Astrocyte of the spinal cord (primary cell): ENCODE measurements around the gene R3HDM2.

Source experiments
- DNase-seq: peaks from one replicate; pipeline ENCODE4 v3.0.0; 2011; ENCODE audit warnings: low read depth, low spot score
- H3K4me3 ChIP-seq: 2 replicates; pipeline ENCODE4 v1.5.1; 2011; ENCODE audit warnings: low read depth, mild to moderate bottlenecking, low read length, moderate library complexity
- in situ Hi-C: cut with HindIII; loops from 2 replicates; pipeline ENCODE4 v1.10.0; 2017; ENCODE audit warnings: low sequenced_read_pairs
- TF ChIP-seq, protein P1 (sequence below): IDR thresholded peaks from 2 replicates; pipeline ENCODE4 v1.5.1; 2012; ENCODE audit warnings: low read depth, mild to moderate bottlenecking, low read length, inconsistent platforms

The R3HDM2 gene

GRCh38 chr12:57235017-57235727, 195.7 kb downstream of the R3HDM2 start:
- no peak overlapping the region for H3K4me3 ChIP-seq
- DNase-seq: peak; percentile 70
- in situ Hi-C loops: no loop called here
- TF ChIP-seq, protein P1, sequence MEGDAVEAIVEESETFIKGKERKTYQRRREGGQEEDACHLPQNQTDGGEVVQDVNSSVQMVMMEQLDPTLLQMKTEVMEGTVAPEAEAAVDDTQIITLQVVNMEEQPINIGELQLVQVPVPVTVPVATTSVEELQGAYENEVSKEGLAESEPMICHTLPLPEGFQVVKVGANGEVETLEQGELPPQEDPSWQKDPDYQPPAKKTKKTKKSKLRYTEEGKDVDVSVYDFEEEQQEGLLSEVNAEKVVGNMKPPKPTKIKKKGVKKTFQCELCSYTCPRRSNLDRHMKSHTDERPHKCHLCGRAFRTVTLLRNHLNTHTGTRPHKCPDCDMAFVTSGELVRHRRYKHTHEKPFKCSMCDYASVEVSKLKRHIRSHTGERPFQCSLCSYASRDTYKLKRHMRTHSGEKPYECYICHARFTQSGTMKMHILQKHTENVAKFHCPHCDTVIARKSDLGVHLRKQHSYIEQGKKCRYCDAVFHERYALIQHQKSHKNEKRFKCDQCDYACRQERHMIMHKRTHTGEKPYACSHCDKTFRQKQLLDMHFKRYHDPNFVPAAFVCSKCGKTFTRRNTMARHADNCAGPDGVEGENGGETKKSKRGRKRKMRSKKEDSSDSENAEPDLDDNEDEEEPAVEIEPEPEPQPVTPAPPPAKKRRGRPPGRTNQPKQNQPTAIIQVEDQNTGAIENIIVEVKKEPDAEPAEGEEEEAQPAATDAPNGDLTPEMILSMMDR: no peak

DNA sequence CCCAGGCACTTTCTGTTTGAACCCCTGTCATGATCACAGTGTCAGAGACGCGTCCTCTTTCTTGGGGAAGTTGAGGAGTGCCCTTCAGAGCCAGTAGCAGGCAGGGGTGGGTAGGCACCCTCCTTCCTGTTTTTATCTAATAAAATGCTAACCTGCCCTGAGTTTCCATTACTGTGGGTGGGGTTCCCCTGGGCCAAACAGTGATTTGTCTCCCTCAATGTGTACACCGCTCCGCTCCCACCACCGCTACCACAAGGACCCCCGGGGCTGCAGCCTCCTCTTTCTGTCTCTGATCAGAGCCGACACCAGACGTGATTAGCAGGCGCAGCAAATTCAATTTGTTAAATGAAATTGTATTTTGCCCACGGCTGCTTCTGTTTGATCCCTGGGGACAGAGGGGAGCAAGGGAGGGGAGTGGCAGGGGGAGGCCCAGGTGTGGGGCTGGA, 196.2 kb downstream of the R3HDM2 start:
- TF ChIP-seq, protein P1: no peak
- no peak for DNase-seq
- H3K4me3 ChIP-seq: no peak overlapping the region
- in situ Hi-C loops: no loop called here

DNA sequence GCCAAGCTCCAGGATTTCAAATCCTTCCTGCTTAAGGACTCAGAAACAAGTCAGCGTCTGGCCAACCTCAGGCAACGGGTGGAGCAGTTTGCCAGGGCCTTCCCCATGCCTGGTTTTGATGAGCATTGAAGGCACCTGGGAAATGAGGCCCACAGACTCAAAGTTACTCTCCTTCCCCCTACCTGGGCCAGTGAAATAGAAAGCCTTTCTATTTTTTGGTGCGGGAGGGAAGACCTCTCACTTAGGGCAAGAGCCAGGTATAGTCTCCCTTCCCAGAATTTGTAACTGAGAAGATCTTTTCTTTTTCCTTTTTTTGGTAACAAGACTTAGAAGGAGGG, 196.6 kb downstream of the R3HDM2 start:
- in situ Hi-C loops: no loop called here
- no peak overlapping the region for H3K4me3 ChIP-seq
- DNase-seq: no peak
- TF ChIP-seq, protein P1: no peak

DNA sequence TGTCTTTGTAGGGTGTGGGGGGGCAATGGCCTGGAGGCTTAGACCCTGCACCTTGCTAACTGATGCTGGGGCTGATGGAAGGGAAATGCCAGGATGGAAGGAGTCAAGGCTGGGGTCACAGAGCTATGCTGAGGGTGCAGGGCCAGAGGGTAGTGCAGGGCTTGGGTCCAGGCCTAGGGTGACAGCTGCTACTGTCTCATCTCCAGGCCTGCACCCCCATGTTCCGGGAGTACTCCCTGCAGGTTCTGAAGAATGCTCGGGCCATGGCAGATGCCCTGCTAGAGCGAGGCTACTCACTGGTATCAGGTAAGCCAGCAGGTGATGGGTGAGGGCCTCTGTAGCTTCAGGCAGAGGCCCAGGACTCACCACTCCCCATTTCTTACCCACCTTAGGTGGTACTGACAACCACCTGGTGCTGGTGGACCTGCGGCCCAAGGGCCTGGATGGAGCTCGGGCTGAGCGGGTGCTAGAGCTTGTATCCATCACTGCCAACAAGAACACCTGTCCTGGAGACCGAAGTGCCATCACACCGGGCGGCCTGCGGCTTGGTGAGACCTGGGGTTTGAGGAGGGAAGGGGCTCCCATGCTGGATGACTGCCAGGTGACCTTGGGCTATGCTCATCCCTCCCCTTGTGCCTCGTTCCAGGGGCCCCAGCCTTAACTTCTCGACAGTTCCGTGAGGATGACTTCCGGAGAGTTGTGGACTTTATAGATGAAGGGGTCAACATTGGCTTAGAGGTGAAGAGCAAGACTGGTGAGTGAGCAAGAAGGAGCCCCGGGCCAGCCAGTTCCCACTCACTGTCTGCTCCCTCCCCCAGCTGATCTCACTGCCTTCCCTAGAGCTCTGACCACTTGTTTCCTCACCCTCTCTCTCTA, 197.2 kb downstream of the R3HDM2 start:
- peak; percentile 42 for DNase-seq
- no peak overlapping the region for H3K4me3 ChIP-seq
- TF ChIP-seq, protein P1: no peak
- in situ Hi-C loops: no loop called here

DNA sequence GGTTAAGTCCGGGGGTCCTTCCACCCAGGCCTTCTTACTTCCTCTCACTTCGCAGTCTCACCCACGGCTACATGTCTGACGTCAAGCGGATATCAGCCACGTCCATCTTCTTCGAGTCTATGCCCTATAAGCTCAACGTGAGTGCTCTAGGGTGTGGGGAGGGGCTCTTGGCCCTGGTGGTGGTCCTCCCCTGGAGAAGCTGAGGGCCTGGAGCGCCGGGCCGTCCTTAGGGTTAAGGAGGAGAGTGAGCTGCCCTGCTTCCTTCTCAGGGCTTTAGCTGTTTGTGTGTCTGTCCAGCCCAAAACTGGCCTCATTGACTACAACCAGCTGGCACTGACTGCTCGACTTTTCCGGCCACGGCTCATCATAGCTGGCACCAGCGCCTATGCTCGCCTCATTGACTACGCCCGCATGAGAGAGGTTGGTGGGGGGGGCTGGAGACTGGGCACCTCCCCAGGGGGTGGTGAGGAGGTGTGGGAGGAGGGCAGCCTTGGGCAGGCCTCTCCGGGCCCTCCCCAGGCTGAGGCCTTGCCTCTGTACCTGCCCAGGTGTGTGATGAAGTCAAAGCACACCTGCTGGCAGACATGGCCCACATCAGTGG, 198.6 kb downstream of the R3HDM2 start:
- no peak for DNase-seq
- TF ChIP-seq, protein P1: no peak
- in situ Hi-C loops: no loop called here
- no peak overlapping the region for H3K4me3 ChIP-seq

GRCh38 chr12:57231276-57232021, 199.4 kb downstream of the R3HDM2 start:
- in situ Hi-C loops: no loop called here
- DNase-seq: no peak
- peak overlapping the region; percentile 72 for H3K4me3 ChIP-seq
- TF ChIP-seq, protein P1: no peak
